ENCODE data around the gene DCDC2. TPM values are rescaled to one million over a fixed set of nuclear protein-coding genes. Genes with fewer than 3 reads are reported as not detected.
A peak's percentile ranks its signal among the peaks of the same experiment; 100 is the strongest.
"Not testable (repeated sequence)": the region's sequence is repeated elsewhere in the genome, so short reads cannot be mapped to it uniquely, and the experiment has no call there.

DCDC2 gene
- total RNA-seq, 1 experiment from 2014 or later: not detected

GRCh38 chr6:24340998-24341938 is 16.6 kb downstream of the DCDC2 start:
- Histone ChIP-seq H3K27me3 (no peaks in the 10 kb centered on the region), H3K9me3 (no peaks in the 10 kb centered on the region), H3K4me3 (no peak overlapping the region), H3K36me3 (no peaks in the 10 kb centered on the region)
- DNase-seq: no peak

GRCh38 chr6:24339932-24340331 is 17.9 kb downstream of the DCDC2 start:
- H3K36me3 ChIP-seq: no peaks in the 10 kb centered on the region
- H3K9me3 ChIP-seq: no peaks in the 10 kb centered on the region
- H3K27me3 ChIP-seq: no peaks in the 10 kb centered on the region
- no peak overlapping the region for H3K4me3 ChIP-seq
- DNase-seq: no peak

GRCh38 chr6:24334285-24334684 is 23.6 kb downstream of the DCDC2 start:
- Histone ChIP-seq H3K9me3 (no peaks in the 10 kb centered on the region), H3K4me3 (no peak overlapping the region), H3K27me3 (no peaks in the 10 kb centered on the region), H3K36me3 (no peaks in the 10 kb centered on the region)
- no peak for DNase-seq

GRCh38 chr6:24332317-24332716 is 25.5 kb downstream of the DCDC2 start:
- Histone ChIP-seq H3K36me3 (no peaks in the 10 kb centered on the region), H3K9me3 (no peaks in the 10 kb centered on the region), H3K4me3 (no peak overlapping the region), H3K27me3 (no peaks in the 10 kb centered on the region)
- DNase-seq: no peak

- Histone ChIP-seq H3K36me3 (no peaks in the 10 kb centered on the region), H3K4me3 (no peak overlapping the region), H3K9me3 (no peaks in the 10 kb centered on the region), H3K27me3 (no peaks in the 10 kb centered on the region)
- DNase-seq: no peak
Observed at GRCh38 chr6:24330137-24330732, 27.6 kb downstream of the DCDC2 start.

- DNase-seq: no peak
- Histone ChIP-seq H3K4me3 (no peak overlapping the region), H3K9me3 (no peaks in the 10 kb centered on the region), H3K27me3 (no peaks in the 10 kb centered on the region), H3K36me3 (no peaks in the 10 kb centered on the region)
Observed at GRCh38 chr6:24329451-24329850, 28.4 kb downstream of the DCDC2 start.

- no peaks in the 10 kb centered on the region for H3K9me3 ChIP-seq
- H3K4me3 ChIP-seq: no peak overlapping the region
- no peaks in the 10 kb centered on the region for H3K27me3 ChIP-seq
- DNase-seq: no peak
- no peaks in the 10 kb centered on the region for H3K36me3 ChIP-seq
Observed at GRCh38 chr6:24329022-24329421, 28.8 kb downstream of the DCDC2 start.

- Histone ChIP-seq H3K36me3 (no peaks in the 10 kb centered on the region), H3K9me3 (no peaks in the 10 kb centered on the region), H3K27me3 (no peaks in the 10 kb centered on the region), H3K4me3 (no peak overlapping the region)
- no peak for DNase-seq
Observed at GRCh38 chr6:24327756-24328155, 30.1 kb downstream of the DCDC2 start.

GRCh38 chr6:24325978-24326377 is 31.9 kb downstream of the DCDC2 start:
- no peak for DNase-seq

GRCh38 chr6:24324617-24325016 is 33.2 kb downstream of the DCDC2 start:
- H3K9me3 ChIP-seq: no peaks in the 10 kb centered on the region
- no peak for DNase-seq
- H3K36me3 ChIP-seq: no peaks in the 10 kb centered on the region
- no peak overlapping the region for H3K4me3 ChIP-seq
- no peaks in the 10 kb centered on the region for H3K27me3 ChIP-seq

More at GRCh38 chr6:24325978-24326377, 31.9 kb downstream of the DCDC2 start:
- Histone ChIP-seq H3K4me3 (no peak overlapping the region), H3K27me3 (no peaks in the 10 kb centered on the region), H3K9me3 (no peaks in the 10 kb centered on the region), H3K36me3 (no peaks in the 10 kb centered on the region)

GRCh38 chr6:24323632-24324337 is 34.1 kb downstream of the DCDC2 start:
- no peak for DNase-seq
- no peaks in the 10 kb centered on the region for H3K9me3 ChIP-seq
- H3K27me3 ChIP-seq: no peaks in the 10 kb centered on the region
- no peaks in the 10 kb centered on the region for H3K36me3 ChIP-seq
- H3K4me3 ChIP-seq: no peak overlapping the region

GRCh38 chr6:24322924-24323323 is 34.9 kb downstream of the DCDC2 start:
- DNase-seq: no peak
- Histone ChIP-seq H3K4me3 (no peak overlapping the region), H3K27me3 (no peaks in the 10 kb centered on the region), H3K9me3 (no peaks in the 10 kb centered on the region), H3K36me3 (no peaks in the 10 kb centered on the region)

GRCh38 chr6:24322446-24322845 is 35.4 kb downstream of the DCDC2 start:
- not testable (repeated sequence) for H3K9me3 ChIP-seq, H3K27me3 ChIP-seq, H3K4me3 ChIP-seq, H3K36me3 ChIP-seq, DNase-seq

- no peaks in the 10 kb centered on the region for H3K36me3 ChIP-seq
- H3K9me3 ChIP-seq: no peaks in the 10 kb centered on the region
- no peak overlapping the region for H3K4me3 ChIP-seq
- DNase-seq: no peak
- no peaks in the 10 kb centered on the region for H3K27me3 ChIP-seq
Observed at GRCh38 chr6:24321538-24322162, 36.2 kb downstream of the DCDC2 start.

- H3K9me3 ChIP-seq: no peaks in the 10 kb centered on the region
- peak; percentile 8 for DNase-seq
- no peaks in the 10 kb centered on the region for H3K36me3 ChIP-seq
- H3K27me3 ChIP-seq: no peaks in the 10 kb centered on the region
- H3K4me3 ChIP-seq: no peak overlapping the region
Observed at GRCh38 chr6:24313251-24314141, 44.4 kb downstream of the DCDC2 start.

GRCh38 chr6:24311775-24312174 is 46.1 kb downstream of the DCDC2 start:
- not testable (repeated sequence) for DNase-seq

More at GRCh38 chr6:24311775-24312174, 46.1 kb downstream of the DCDC2 start:
- H3K9me3 ChIP-seq, H3K36me3 ChIP-seq, H3K27me3 ChIP-seq, H3K4me3 ChIP-seq: not testable (repeated sequence)
